ENCODE data around the gene TWNK.
A peak's percentile ranks its signal among the peaks of the same experiment; 100 is the strongest.

The TWNK gene

DNA sequence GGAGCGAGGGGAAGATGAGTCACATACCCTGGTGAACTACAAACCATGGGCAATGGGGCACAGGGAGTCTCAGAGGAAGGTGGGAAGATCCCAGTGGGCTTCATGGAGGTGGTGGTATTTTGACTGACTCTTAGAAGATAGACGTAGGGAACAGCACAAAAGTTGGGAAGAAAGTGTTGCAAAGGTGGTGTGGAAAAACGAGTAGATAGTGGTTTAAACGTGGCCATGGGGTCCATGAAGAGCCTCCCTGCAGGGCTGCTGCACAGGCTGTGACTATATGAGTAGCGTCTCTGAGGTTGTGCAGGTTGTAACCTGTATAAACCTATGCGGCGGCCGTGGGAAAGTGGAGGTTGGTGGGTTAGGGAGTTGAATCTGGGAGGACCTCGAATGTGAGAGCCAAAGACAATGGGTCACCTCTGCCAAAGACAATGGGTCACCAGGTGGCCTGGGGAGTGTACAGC lies 26.1 kb downstream of the TWNK start:
- no peak for DNase-seq

- DNase-seq = peak; percentile 83 to 88
Observed at GRCh38 chr10:101014230-101014884, 27.0 kb downstream of the TWNK start.

- DNase-seq = peak in 1 of 2 donors; percentile 37
Observed at GRCh38 chr10:101014966-101015581, 27.7 kb downstream of the TWNK start.

- DNase-seq = no peak
Observed at GRCh38 chr10:101015582-101015973, 28.2 kb downstream of the TWNK start.

GRCh38 chr10:101016814-101017213 lies 29.5 kb downstream of the TWNK start:
- DNase-seq = no peak

DNA sequence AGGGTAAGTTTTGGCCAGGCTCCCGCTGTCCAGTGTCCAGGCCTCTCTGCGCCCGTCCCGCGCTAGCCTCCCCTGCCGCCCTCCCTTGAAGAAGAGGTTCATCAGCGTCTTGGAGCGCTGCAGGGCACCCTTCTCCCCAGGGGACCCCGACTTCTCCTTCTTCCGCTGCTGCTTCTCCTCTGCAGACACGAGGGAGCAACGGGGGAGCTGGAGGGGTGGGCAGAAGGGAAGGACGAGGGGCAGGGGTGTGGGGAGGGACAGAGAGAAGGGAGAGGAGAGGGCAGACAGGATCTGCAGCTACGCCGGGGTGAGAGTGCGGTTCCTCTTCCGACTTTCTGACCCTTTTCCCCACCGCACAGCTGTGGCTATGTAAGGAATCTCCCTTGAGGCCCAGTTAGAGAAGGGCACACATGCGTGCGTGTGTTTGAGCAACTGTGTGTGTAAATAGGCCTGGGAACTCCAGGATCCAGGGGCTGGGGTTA lies 30.8 kb downstream of the TWNK start:
- DNase-seq = no peak

DNA sequence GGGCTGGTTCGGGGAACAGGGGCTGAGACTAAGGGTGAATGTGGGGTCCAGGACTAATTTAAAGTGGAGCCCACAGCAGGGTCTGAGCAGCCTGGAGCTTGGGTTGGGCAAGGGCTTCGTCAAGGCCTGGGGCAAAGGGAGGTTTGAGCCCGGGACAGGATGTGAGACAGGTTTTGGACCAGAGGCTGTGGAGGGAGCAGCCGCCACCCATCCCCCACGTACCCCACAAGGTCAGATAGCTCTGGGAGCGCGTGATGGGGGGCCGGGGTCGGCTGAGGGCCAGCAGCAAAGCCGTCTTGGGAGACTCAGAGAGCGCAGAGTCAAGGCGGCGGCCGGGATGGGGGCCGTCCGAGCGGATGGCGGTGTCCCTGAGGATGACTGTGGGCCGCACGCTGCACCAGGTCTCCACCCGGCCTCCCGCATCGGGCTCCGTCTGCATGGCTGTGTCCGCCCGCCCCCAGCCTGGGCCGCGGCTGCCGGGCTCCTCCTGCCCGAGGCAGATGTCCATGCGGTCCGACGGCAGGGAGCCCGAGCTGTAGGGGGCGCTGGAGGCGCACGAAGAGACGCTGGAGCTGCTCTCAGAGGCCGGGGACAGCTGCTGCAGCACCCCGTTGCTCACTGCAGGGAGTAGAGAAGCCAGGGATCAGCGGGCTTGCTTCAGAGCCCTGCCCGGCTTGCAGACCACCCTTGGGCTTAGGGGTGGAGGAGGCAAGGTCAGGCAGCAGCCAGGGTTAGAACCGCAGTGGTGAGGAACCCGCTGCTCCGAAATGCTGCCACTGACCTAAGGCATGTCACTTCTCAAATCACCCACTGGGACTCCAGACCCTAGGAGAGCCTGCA lies 31.5 kb downstream of the TWNK start:
- peak; percentile 79 to 90 for DNase-seq

- DNase-seq = no peak
Observed at GRCh38 chr10:101019440-101019703, 32.0 kb downstream of the TWNK start.

DNA sequence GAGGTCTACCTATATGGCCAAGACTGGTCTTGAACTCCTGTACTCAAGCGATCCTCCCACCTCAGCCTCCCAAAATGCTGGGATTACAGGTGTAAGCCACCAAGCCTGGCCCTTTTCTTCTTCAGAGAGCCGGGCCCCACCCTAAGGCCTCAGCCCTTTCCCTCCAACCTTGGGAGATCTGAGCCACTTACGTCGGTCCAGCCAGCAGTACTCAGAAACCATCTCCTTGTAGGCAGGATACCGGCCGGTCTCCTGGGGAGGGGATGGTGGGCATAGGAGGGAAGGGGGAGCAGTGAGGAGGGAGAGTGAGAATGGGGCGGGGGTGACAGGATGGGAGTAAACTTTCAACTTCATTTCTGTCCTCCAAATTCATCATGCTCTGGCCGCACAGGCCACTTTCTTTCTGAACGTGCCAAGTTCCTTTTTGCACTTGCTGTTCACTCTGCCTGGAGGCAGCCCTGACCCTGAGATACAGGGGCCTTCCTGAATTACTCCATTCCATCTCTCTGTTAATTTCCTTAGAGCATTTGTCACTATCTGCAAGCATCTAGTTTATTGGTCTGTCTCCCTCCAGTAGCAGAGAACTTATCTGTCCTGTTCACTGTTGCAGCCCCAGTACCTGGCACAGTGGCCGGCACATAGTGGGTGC lies 33.2 kb downstream of the TWNK start:
- no peak for DNase-seq

GRCh38 chr10:101021239-101021638 lies 33.9 kb downstream of the TWNK start:
- DNase-seq = no peak

DNA sequence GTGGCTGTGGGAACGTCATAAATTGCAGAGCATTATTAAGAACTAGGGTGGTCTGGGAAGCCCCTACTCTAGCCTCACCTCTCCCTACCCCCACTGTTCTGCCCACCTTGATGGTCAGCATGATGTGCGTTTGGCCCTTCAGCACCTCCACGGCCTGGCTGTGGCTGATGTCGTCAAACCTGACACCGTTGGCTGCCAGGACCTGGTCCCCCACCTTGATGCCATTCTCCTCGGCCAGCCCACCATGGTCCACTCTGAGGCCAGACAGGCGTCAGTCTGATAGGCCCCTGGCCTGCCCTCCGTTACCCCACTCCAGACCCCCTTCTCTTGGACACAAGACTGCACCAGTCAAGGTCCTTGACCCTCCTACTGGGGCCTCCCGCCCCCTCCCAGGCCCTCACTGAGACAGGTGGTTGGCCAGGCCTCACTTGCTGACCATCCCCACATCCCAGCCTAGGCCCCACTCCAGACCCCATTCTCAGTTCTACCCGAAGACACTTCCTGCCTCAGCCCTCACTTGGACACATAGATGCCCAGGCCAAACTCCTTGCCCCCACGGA lies 34.4 kb downstream of the TWNK start:
- no peak for DNase-seq

GRCh38 chr10:101022967-101023705 lies 35.8 kb downstream of the TWNK start:
- DNase-seq = no peak

DNA sequence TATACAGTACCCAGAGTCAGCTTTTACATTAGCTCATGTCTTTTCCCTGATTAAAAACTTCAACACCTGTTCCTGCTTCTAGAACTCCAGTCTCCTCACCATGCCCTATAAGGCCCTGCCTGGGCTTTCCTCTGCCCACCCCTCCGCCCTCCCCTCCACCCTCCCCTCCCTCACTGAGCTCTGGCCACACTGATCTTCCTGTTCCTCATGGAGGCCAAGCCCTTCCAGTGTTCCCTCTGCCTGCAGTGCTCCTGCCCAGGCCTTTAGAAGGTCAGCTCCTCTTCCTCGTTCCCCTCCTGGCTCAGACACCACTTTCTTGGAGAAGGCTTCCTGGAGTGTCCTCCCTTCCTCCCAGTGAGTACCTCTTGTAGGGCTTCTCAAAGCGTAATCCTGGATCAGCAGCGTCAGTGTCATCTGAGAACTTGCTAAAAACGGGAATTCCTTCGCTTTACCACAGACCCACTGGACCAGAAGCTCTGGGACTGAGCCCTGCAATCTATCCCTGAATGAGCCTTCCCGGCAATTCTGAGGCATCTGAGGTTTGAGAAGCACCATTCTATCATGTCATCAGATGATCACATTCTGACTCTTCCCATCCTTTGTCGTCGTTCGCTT lies 39.9 kb downstream of the TWNK start:
- no peak for DNase-seq

GRCh38 chr10:101028446-101029337 lies 41.3 kb downstream of the TWNK start:
- DNase-seq = no peak

DNA sequence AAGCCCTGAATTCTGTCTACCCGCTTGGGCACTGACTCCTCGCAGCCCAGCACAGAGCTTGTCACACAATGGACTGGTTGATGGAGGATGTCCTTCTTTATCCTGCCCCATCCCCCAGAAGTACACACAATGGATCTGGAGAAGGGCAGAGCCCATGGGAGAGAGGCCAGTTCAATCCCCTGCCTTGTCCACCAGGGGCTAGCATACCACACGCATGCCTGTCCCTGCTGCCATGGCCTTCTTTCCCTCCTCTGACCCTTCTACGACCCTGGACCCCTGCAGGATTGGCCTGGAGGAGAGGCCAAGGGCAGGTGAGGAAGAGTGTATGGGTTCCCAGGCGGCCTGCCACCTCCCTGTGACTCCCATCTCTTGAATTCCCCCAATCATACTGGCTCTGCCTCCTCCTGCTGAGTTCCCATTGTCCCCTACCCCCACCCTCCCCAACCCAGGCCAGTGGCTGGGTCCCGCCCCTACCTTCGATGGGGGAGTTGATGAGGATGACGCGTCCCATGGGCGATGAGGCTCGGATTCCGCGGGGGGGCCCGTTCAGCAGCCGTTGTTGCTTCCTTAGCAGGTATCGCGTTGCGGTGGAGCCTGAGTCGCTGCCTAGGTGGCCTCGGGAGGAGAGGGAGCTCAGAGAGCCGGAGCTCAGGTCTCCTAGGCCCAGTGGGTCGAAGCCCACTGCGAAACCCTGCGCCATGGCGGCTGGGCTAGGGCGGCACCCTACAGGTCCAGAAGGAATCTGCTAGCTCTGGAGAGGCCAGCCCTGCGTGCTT lies 42.4 kb downstream of the TWNK start:
- DNase-seq = no peak

DNA sequence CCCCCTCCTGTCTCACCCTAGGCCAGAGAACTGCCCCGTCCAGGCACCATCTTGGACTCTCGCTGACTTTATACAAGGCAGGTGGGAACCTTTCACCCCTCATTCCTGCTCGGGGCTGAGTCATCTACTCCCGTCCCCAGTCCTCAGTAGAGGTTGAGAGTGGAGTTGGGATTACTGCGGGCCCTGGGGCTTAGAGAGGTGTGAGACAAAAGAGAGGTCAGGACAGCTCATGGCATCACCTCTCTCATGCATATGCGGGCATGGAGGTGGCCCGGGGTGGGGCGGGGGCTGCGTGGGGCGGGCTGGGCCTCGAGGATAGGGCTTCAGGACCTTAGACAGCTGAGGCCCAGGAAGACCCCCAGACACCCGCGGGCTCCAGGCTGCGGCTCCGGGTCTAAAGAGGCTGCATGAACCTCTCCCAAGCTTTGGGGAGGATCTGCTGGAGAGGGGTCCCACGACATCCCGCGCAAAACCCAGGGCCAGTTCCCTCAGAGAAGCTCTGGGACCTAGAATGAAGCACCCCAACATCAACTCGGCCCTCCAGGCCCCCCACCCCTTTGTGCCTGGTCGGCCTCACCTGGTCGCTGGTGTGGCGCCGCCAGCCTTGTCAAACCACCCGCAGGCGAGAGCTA lies 43.3 kb downstream of the TWNK start:
- no peak for DNase-seq

DNA sequence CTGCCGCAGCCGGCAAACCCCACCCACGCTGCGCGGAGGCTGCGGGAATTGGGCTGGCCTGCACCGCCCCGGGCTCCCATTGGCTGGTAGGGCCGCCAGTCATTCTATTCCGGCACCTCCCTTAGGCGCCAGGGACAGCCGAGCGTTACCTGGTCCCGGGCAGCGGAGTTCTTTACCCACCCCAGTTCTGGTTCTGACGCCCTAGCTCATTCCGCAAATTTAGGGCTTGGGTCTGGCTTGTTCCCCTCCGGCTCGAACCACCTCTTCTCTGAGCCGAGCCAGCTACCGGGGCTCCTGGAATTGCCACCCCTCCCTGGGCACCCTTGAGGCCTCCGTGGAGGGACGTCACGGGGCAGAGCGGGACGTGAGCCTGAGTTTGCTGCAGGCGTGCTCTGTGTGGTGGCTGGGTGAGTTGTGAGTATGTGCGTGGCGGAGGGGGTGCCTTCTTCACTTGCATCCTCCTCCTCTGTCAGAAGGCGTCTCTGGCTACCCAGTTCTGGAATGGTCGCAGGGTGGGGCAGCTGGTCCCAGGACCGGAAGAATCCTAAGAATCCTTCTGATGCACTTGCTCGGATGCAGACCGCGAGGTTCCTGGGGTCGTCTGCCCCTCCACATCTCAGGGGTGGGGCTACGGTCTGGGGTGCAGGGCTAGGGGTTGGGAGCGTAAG lies 43.9 kb downstream of the TWNK start, which contains the start of the genes PDZD7 and SFXN3:
Gene PDZD7 (minus strand): TSS at position 2 of the 668 bp plus-strand sequence. CDS start 910 bp downstream, outside the sequence.
Gene SFXN3 (plus strand): TSS at position 107 of the 668 bp plus-strand sequence. CDS start 3,461 bp downstream, outside the sequence.
- DNase-seq = peak; percentile 97 to 98

DNA sequence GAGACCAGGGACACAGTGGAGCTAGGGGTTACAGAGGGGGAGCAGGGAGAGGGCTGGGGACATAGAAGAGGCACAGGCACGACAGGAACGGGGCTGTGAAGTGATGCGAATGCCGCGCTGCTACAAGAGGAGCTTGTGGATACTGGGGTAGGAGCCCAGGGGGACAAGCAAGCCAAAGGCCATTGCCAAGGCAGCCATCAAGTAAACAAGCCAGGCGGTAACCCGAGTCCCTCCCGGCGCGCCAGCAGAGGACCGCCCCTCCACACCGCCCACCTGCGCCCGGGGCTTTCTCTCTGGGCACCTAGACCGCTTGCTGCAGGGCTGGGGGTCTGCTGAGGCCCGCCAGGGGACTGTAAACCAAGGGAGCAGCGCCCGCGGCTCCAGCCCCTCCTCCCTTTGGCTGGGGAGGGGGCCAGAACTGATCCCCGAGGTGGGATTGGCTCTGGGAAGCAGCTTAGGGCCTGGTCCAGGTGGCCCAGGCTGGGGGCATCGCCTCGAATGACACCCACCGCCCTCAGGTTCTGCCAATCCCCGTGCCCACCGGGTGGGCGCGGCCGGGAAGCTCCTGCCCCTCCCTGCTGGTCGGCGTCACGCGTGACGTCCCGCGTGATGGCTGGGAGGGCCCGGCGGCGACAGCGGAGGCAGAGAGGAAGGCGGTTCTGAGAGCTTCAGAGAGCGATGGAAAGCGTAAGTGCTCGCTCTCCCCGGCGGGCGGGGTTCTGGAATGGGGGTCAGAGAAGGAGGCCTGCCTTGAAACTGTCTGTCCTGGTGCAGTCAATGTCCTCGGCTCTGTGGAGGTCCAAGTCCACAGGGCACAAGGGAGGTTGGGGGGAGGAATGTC lies 44.7 kb downstream of the TWNK start:
- peak; percentile 74 to 78 for DNase-seq

All from stimulated activated CD4-positive, alpha-beta T cell treated with anti-CD3 and anti-CD28 coated beads, Interleukin-2, amount 100 ng/mL, for 24 hours (primary cell).